GM19043 (cell line): ENCODE measurements around the gene CPA5.
"Not testable (repeated sequence)": the region's sequence is repeated elsewhere in the genome, so short reads cannot be mapped to it uniquely, and the experiment has no call there.

Experiments used
- ATAC-seq: cut with Tn5 transposase; IDR thresholded peaks from one replicate; pipeline ENCODE4 v1.9.1; 2021; ENCODE audit warnings: low read depth; ENCODE audit not compliant: unreplicated experiment

Gene CPA5

GRCh38 chr7:130374507-130374906, 29.9 kb downstream of the CPA5 start:
- no peak for ATAC-seq

GRCh38 chr7:130376461-130376860, 31.8 kb downstream of the CPA5 start:
- ATAC-seq: not testable (repeated sequence)

GRCh38 chr7:130377178-130377577, 32.6 kb downstream of the CPA5 start:
- ATAC-seq: no peak

- no peak for ATAC-seq
Observed at GRCh38 chr7:130379019-130379418, 34.4 kb downstream of the CPA5 start.

- ATAC-seq: no peak
Observed at GRCh38 chr7:130379532-130379920, 34.9 kb downstream of the CPA5 start.

- no peak for ATAC-seq
Observed at GRCh38 chr7:130379921-130380860, 35.6 kb downstream of the CPA5 start, which contains the start of gene CPA1. Gene CPA1 (plus strand): TSS chr7:130380494. CDS start chr7:130380521, 27 bp downstream.

GRCh38 chr7:130380861-130381455, 36.3 kb downstream of the CPA5 start:
- no peak for ATAC-seq

GRCh38 chr7:130381468-130382312, 37.1 kb downstream of the CPA5 start:
- ATAC-seq: no peak

GRCh38 chr7:130383187-130383980, 38.8 kb downstream of the CPA5 start:
- ATAC-seq: no peak

GRCh38 chr7:130384371-130384801, 39.8 kb downstream of the CPA5 start:
- ATAC-seq: no peak

- no peak for ATAC-seq
Observed at GRCh38 chr7:130384841-130385599, 40.4 kb downstream of the CPA5 start.

- no peak for ATAC-seq
Observed at GRCh38 chr7:130385600-130386066, 41.0 kb downstream of the CPA5 start.

GRCh38 chr7:130386876-130387275, 42.3 kb downstream of the CPA5 start:
- no peak for ATAC-seq

GRCh38 chr7:130387306-130387627, 42.7 kb downstream of the CPA5 start:
- no peak for ATAC-seq

GRCh38 chr7:130387628-130388403, 43.2 kb downstream of the CPA5 start:
- ATAC-seq: no peak

GRCh38 chr7:130388671-130389070, 44.1 kb downstream of the CPA5 start:
- ATAC-seq: no peak

- no peak for ATAC-seq
Observed at GRCh38 chr7:130390486-130390885, 45.9 kb downstream of the CPA5 start.

GRCh38 chr7:130393101-130393561, 48.5 kb downstream of the CPA5 start:
- no peak for ATAC-seq
